Dendritic cell treated with granulocyte-macrophage colony-stimulating factor and Interleukin-4, amounts not matched to agents 40 ng/mL and 50 ng/mL, for 4 days (primary cell): ENCODE results near the gene NDEL1.

Source experiments
- H3K27ac Mint-ChIP-seq: one replicate; pipeline ENCODE4 v1.8.0; 2022; ENCODE audit warnings: mild to moderate bottlenecking, mixed read lengths
- H3K27me3 Mint-ChIP-seq: one replicate; pipeline ENCODE4 v1.8.0; 2022; ENCODE audit warnings: mild to moderate bottlenecking, mixed read lengths
- H3K36me3 Mint-ChIP-seq: one replicate; pipeline ENCODE4 v1.8.0; 2022; ENCODE audit warnings: low read depth, mixed read lengths
- H3K4me1 Mint-ChIP-seq: one replicate; pipeline ENCODE4 v1.8.0; 2022; ENCODE audit warnings: low read depth, mixed read lengths
- H3K4me3 Mint-ChIP-seq: one replicate; pipeline ENCODE4 v1.8.0; 2022; ENCODE audit warnings: mild to moderate bottlenecking, moderate library complexity, mixed read lengths
- H3K9me3 Mint-ChIP-seq: one replicate; pipeline ENCODE4 v1.8.0; 2022; ENCODE audit warnings: mixed read lengths
- intact Hi-C: fragments of 100-400 bp; cut with micrococcal nuclease; formaldehyde crosslinking; loops from one replicate; pipeline ENCODE4 v1.15.0; 2022

NDEL1 gene

DNA sequence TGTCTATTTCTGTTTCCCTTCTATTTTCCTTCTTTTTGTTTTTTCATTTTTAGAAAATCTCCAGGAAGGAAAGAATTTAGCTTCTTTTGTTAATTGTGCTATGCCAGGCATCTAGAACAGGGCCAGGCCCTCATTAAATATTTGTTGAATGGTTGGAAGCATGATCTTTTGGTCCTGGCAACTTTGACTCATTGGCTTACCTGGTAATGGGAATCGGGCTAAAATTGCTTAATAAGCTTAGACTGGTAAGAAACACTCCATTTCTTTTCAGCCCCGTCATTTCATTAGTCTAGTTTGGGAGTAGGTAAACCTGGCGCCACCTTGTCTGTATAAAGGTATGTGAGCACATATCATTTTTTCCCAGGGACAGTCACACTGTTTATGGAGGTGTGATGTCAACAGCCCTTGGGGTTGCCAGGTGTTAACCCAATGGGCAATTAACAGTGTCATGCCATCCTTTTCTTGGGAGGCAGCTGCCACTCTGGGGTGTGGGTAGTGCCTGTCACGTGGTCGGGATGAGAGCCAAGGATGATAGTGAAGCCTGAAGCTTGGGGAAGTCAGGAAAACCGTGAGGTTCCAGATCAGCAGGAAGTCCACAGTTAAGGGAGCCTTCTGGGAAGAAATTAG, 9.5 kb upstream of the NDEL1 start:
- Mint-ChIP-seq H3K9me3 (no peaks in the 10 kb centered on the region), H3K27ac (no peak overlapping the region), H3K4me1 (peaks cover 21% of the 10 kb centered on the region), H3K36me3 (no peaks in the 10 kb centered on the region), H3K27me3 (no peaks in the 10 kb centered on the region), H3K4me3 (no peak overlapping the region)
- intact Hi-C loops = no loop called here

DNA sequence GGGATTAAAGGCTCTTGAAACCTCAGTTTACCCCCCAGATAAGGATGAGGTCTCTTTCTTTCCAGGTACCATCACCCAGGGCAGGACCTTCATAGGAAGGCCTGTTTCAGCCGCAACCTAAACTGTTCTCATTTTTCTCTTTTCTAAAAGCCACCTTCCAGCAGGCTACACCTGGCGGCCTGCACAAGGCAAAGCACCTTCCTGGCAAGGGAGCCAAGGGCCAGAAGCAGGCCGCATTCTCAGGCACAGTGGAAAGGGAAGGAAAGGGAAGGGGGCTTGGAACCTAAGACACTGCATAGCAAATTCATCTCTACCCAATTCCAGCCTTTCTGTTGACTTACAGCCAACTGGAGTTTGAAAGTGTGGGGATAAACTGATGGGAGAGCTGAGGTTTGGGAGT, 8.9 kb upstream of the NDEL1 start:
- H3K27ac Mint-ChIP-seq = no peak overlapping the region
- intact Hi-C loops = no loop called here
- peaks cover 15% of the 10 kb centered on the region for H3K4me1 Mint-ChIP-seq
- no peaks in the 10 kb centered on the region for H3K9me3 Mint-ChIP-seq
- no peaks in the 10 kb centered on the region for H3K27me3 Mint-ChIP-seq
- H3K4me3 Mint-ChIP-seq = no peak overlapping the region
- no peaks in the 10 kb centered on the region for H3K36me3 Mint-ChIP-seq

DNA sequence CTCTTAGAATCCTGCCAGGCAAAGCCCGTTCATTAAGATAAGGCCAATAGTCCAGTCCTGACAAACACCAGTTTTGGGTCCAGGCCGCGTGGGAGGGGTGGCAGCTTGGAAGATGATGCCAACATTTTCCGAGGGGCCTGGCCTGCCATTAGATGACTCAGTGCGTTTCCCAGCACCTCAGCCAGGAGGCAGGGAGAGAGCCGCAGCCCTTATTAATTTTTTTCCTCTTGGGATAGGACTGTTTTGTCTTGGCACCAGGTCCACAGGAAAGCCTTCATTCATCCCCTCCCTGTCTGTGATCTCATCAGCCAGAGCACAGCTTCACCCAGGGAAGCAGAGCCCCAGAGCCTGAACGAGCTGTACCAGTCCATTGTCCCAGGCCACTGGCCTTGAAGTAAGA, 4.7 kb upstream of the NDEL1 start:
- H3K27ac Mint-ChIP-seq = no peak overlapping the region
- intact Hi-C loops = no loop called here
- H3K4me1 Mint-ChIP-seq = no peaks in the 10 kb centered on the region
- no peaks in the 10 kb centered on the region for H3K9me3 Mint-ChIP-seq
- H3K27me3 Mint-ChIP-seq = no peaks in the 10 kb centered on the region
- peaks cover 6% of the 10 kb centered on the region for H3K36me3 Mint-ChIP-seq
- H3K4me3 Mint-ChIP-seq = no peak overlapping the region

DNA sequence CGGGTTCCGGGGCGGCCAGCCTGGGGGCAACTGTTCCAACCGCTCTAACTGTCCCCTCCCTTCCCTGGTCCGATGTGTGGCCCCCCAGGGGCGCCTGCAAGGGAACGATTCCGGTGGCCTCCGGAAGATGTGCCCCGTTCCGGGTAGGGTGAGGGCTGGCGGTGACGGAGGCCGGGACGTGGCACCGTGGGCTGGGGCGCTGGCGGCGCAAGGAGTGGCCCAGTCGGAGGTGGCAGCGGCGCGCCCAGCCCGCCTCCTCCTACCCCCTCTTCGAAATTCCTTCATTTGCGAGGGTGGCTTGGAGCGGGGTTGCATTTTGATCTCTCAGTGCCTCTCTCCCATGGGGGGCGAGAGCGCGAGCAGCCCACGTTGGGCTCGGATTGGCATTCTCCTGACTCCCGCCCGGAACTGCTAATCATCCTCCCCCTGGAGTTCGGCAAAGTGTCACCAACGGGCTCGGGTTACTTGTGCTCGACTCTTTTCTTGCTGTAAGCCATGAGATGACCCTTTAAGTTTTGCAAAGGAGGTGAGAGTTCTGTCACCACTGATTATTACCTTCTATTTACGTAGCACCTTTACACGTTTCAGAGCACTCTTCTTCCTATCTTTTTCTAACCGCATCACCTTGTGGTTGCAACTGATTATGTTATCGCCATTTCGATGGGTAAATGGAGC, 622 bp downstream of the NDEL1 start:
- peaks cover 42% of the 10 kb centered on the region for H3K36me3 Mint-ChIP-seq
- peaks cover 22% of the 10 kb centered on the region for H3K4me1 Mint-ChIP-seq
- no peaks in the 10 kb centered on the region for H3K9me3 Mint-ChIP-seq
- peak overlapping the region; percentile 93 for H3K4me3 Mint-ChIP-seq
- H3K27me3 Mint-ChIP-seq = no peaks in the 10 kb centered on the region
- peak overlapping the region; percentile 94 for H3K27ac Mint-ChIP-seq
- intact Hi-C loops = loop anchor here (2.0 kb wide), 2 partner anchors 26 to 54 kb away; partner anchors contain the start of gene RPL26

DNA sequence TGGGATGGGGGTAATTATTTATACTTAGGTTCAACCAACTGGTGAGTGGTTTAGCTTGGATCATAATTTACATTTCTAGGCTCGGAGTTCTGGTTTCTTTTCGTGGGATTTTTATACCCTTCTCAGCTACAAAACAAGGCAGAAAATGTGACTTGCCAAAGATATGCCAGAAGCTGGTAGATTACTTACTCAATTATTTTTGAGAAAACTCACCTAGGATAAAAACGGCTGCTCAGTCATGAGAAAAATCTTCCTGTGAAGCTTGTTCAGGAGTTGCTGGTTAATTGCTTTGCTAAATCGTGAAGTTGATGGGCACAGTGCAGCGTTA, 1.1 kb downstream of the NDEL1 start:
- H3K36me3 Mint-ChIP-seq = peaks cover 42% of the 10 kb centered on the region
- no peaks in the 10 kb centered on the region for H3K27me3 Mint-ChIP-seq
- intact Hi-C loops = loop anchor here (2.0 kb wide), 2 partner anchors 26 to 54 kb away; partner anchors contain the start of gene RPL26
- no peaks in the 10 kb centered on the region for H3K9me3 Mint-ChIP-seq
- peak overlapping the region; percentile 94 for H3K27ac Mint-ChIP-seq
- H3K4me1 Mint-ChIP-seq = peaks cover 27% of the 10 kb centered on the region
- peak overlapping the region; percentile 93 for H3K4me3 Mint-ChIP-seq

DNA sequence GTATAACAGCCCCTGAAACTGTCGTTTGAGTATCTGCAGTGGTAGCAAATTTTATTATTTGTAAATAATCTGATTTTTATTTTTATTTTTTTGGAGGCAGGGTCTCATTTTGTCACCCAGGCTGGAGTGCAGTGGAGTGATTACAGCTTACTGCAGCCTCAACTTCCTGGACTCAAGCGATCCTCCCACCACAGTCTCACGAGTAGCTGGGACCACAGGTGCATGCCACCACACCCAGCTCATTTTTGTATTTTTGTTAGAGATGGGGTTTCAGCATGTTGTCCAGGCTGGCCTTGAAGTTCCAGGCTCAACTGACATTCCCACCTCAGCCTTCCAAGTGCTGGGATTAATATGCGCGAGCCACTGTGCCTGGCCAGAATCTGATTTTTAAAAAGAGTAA, 2.8 kb downstream of the NDEL1 start:
- H3K27me3 Mint-ChIP-seq = no peaks in the 10 kb centered on the region
- H3K4me1 Mint-ChIP-seq = peaks cover 41% of the 10 kb centered on the region
- H3K36me3 Mint-ChIP-seq = peaks cover 47% of the 10 kb centered on the region
- no peak overlapping the region for H3K4me3 Mint-ChIP-seq
- no peaks in the 10 kb centered on the region for H3K9me3 Mint-ChIP-seq
- no peak overlapping the region for H3K27ac Mint-ChIP-seq
- intact Hi-C loops = no loop called here

DNA sequence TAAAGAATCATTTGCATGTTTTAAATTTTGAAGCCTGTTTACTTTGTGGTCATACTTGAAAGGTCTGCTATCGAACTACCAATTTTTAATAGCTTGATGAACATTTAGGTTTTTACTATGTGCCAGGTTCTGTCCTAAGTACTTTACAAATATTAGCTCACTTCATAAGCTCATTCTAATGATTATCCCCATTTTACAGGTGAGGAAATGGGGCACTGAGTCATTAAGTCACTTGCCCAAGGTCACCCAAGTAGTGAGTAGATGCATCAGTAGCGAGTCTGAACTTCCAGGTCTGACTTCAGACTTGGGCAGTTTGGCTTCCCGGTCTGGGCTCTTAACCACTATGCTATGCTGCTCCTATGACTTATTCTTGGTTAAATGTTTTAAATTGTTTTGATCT, 4.0 kb downstream of the NDEL1 start:
- Mint-ChIP-seq H3K4me1 (peaks cover 49% of the 10 kb centered on the region), H3K9me3 (no peaks in the 10 kb centered on the region), H3K4me3 (no peak overlapping the region), H3K36me3 (peaks cover 59% of the 10 kb centered on the region), H3K27me3 (no peaks in the 10 kb centered on the region), H3K27ac (no peak overlapping the region)
- intact Hi-C loops = no loop called here

DNA sequence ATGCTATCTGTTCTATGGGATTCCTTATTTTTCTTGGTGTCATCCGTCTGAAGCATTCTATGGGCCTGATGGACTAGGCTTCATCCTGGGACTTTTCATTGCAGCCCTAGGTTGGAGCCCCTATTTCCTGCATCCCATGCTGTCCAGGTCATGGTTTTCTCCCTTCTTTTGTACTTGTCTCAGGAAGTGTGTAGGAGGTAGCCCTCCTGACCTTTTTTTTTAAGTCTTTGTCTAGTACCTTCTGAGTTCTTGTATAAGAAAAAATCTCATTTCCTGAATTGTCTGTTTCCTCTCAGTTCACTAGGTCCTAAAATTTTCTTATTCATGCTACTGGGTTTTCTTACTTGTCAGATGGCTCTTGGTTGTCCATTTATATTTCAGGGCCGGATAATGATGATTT, 6.0 kb downstream of the NDEL1 start:
- Mint-ChIP-seq H3K4me1 (peaks cover 46% of the 10 kb centered on the region), H3K27ac (no peak overlapping the region), H3K4me3 (no peak overlapping the region), H3K9me3 (no peaks in the 10 kb centered on the region), H3K27me3 (no peaks in the 10 kb centered on the region), H3K36me3 (peaks cover 63% of the 10 kb centered on the region)
- intact Hi-C loops = no loop called here

DNA sequence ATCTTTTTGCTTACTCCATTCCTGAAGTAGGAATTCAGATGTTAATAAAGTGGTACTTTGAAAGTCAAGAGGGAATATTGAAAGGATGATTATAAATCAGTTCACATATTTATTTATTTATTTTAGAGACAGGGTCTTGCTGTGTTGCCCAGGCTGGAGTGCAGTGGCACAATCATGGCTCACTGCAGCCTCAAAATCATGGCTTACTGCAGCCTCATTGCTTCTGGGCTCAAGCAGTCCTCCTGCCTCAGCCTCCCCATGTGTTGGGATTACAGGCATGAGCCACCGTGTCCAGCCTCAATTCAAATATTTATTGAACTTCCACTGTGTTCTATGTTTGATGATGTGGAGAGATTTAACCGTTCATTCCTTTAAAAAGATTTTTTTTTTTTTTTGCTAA, 6.6 kb downstream of the NDEL1 start:
- H3K27me3 Mint-ChIP-seq = no peaks in the 10 kb centered on the region
- peaks cover 68% of the 10 kb centered on the region for H3K36me3 Mint-ChIP-seq
- no peak overlapping the region for H3K27ac Mint-ChIP-seq
- intact Hi-C loops = no loop called here
- H3K4me3 Mint-ChIP-seq = no peak overlapping the region
- peaks cover 43% of the 10 kb centered on the region for H3K4me1 Mint-ChIP-seq
- H3K9me3 Mint-ChIP-seq = no peaks in the 10 kb centered on the region

DNA sequence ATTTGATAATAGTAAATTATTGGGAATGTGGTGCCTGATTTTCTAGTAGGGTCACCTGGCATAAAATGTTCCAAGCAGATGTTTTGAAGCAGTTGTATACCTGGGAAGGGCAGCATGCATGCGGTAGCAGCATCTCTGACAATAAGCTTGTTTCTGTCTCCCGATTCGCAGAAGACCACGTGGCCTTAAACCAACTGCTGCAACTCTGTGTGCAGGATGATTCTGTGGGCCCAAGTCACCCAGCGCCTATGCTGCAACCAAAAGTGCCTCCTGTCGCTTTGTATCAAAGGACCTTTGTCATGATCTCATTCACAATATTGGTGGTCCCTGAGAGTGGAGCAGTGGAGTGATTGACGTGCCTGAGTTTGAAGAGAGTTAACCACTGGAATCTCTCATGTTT, 8.1 kb downstream of the NDEL1 start:
- peaks cover 78% of the 10 kb centered on the region for H3K36me3 Mint-ChIP-seq
- intact Hi-C loops = no loop called here
- H3K27me3 Mint-ChIP-seq = no peaks in the 10 kb centered on the region
- peaks cover 43% of the 10 kb centered on the region for H3K4me1 Mint-ChIP-seq
- no peak overlapping the region for H3K4me3 Mint-ChIP-seq
- H3K9me3 Mint-ChIP-seq = no peaks in the 10 kb centered on the region
- no peak overlapping the region for H3K27ac Mint-ChIP-seq

DNA sequence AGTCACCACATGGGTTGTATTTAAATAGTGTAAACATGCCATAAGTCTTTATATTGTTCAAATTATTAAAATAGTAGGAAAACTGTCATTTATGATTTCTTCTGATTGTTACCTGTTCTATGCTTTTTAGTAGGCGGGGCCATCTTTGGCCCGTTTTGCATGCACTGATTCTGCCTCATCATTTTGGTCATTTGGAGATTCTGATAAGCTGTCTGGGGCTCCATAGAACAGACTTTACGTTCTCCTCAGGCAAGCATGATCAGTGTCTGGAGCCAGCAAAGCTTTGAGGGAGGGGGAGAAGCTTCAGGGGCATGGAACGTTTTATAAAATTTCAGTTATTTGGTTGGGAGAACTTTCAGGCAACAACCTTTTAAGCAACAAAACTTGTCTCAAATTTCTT, 8.8 kb downstream of the NDEL1 start:
- Mint-ChIP-seq H3K27me3 (no peaks in the 10 kb centered on the region), H3K27ac (no peak overlapping the region), H3K4me3 (no peak overlapping the region), H3K9me3 (no peaks in the 10 kb centered on the region), H3K4me1 (peaks cover 43% of the 10 kb centered on the region), H3K36me3 (peaks cover 78% of the 10 kb centered on the region)
- intact Hi-C loops = no loop called here

DNA sequence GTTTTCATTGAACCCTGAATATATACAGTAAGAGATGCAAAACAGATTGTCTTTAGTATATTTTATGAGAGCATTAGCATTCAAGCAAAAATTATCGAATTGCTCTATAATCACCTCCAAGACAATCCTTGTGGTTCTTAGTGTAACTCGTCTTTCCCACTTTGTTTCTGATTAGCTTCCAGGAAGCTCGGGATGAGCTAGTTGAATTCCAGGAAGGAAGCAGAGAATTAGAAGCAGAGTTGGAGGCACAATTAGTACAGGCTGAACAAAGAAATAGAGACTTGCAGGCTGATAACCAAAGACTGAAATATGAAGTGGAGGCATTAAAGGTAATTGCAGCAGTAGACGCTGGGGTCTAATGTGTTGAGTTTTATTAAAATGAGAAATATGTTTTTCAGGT, 9.9 kb downstream of the NDEL1 start:
- Mint-ChIP-seq H3K36me3 (peaks cover 78% of the 10 kb centered on the region), H3K27me3 (no peaks in the 10 kb centered on the region), H3K4me1 (peaks cover 34% of the 10 kb centered on the region), H3K4me3 (no peak overlapping the region), H3K9me3 (no peaks in the 10 kb centered on the region), H3K27ac (no peak overlapping the region)
- intact Hi-C loops = no loop called here

DNA sequence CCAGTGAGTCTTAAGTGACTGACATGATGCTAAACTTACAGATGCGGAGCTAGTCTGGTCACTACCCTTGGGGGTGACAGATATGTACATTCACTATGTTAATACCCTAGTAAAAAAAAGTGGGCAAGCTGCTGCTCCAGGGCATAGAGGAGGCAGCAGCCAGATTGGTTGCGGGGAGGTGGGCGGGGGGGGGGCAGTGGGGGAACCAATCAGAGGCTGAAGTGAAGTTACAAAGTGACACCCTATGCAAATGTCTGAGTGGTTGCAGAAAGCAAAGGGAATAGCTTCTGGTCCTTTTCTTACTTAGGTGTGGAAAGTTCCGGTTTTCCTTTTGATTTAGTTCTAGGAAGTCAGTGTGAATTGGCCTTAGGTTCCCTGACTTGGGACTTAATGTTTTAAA, 12.1 kb downstream of the NDEL1 start:
- Mint-ChIP-seq H3K9me3 (no peaks in the 10 kb centered on the region), H3K27ac (no peak overlapping the region), H3K36me3 (peaks cover 96% of the 10 kb centered on the region), H3K4me1 (peaks cover 13% of the 10 kb centered on the region), H3K27me3 (no peaks in the 10 kb centered on the region), H3K4me3 (no peak overlapping the region)
- intact Hi-C loops = no loop called here

DNA sequence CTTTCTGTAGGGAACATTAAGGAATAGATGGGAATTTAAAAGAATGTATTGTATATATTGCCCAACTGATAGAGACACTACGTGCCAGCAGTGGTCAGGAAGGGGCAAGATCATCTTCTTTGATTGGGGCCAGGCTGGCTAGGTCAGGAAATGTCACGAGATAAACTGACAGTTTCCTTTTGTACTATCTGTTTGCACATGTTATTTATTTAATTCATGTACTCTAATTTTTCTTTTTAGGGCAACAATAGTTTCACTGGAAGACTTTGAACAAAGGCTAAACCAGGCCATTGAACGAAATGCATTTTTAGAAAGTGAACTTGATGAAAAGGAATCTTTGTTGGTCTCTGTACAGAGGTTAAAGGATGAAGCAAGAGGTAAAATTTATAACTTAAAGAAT, 12.6 kb downstream of the NDEL1 start:
- Mint-ChIP-seq H3K36me3 (peaks cover 97% of the 10 kb centered on the region), H3K27me3 (no peaks in the 10 kb centered on the region), H3K4me1 (peaks cover 9% of the 10 kb centered on the region), H3K4me3 (no peak overlapping the region), H3K27ac (no peak overlapping the region), H3K9me3 (no peaks in the 10 kb centered on the region)
- intact Hi-C loops = no loop called here
